HG03025 (cell line): ENCODE results near the gene CNPY4.

Source experiments
- ATAC-seq: cut with Tn5 transposase; IDR thresholded peaks from one replicate; pipeline ENCODE4 v1.9.1; 2021; ENCODE audit warnings: mild to moderate bottlenecking, moderate library complexity; ENCODE audit not compliant: unreplicated experiment, low FRiP score

The CNPY4 gene

GRCh38 chr7:100163006-100163531, 43.6 kb downstream of the CNPY4 start:
- ATAC-seq: no peak

DNA sequence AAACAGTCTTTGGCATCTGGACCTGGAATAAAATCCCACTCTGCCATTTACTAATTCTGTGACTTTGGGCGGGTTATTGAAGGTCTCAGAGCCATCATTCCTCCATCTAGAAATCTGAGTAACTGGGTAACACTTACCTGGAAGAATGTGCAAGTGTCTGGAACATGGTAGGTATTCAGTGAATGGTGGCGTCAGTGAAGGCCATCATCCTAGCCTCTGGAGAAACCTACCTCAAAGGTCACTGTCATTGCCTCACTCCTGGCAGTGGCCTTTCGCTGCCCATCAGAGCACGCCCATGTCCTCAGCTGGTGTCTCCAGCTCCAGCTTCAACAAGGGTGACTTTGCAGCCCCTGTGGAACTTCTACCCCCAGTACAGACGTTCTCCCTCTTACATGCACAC, 44.4 kb downstream of the CNPY4 start:
- ATAC-seq: no peak

GRCh38 chr7:100166317-100166940, 47.0 kb downstream of the CNPY4 start:
- no peak for ATAC-seq

- no peak for ATAC-seq
Measured at GRCh38 chr7:100166970-100167911, 47.8 kb downstream of the CNPY4 start.

GRCh38 chr7:100167912-100168323, 48.5 kb downstream of the CNPY4 start:
- ATAC-seq: no peak

DNA sequence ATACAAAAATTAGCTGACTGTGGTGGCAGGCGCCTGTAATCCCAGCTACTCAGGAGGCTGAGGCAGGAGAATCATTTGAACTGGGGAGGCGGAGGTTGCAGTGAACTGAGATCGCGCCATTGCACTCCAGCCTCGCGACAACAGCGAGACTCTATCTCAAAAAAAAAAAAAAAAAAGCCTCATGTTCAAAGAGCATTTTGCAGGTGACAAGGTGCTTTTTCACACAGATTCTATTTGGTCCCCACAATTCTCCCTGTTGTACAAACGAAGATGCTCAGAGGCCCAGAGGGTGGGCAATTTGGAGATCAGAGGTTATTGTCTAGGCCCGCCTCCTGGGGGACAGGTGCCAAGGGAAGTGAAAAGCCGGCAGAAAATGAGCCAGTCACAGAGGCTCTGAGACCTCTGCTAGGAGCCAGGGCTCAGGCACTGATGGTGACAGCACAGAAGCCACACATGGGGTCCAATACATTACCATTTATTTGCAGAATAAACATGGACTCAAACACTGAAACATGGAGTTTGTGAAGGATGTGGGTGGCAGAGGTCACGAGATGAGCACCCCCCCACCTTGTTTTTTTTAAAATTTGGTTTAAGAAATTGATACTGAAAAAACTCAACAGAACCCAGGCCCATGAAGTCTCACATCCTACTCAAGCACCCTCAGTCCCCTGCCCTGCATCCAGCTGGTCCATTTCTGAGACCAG, 49.9 kb downstream of the CNPY4 start:
- ATAC-seq: no peak

- no peak for ATAC-seq
Measured at GRCh38 chr7:100170101-100170897, 50.9 kb downstream of the CNPY4 start.

DNA sequence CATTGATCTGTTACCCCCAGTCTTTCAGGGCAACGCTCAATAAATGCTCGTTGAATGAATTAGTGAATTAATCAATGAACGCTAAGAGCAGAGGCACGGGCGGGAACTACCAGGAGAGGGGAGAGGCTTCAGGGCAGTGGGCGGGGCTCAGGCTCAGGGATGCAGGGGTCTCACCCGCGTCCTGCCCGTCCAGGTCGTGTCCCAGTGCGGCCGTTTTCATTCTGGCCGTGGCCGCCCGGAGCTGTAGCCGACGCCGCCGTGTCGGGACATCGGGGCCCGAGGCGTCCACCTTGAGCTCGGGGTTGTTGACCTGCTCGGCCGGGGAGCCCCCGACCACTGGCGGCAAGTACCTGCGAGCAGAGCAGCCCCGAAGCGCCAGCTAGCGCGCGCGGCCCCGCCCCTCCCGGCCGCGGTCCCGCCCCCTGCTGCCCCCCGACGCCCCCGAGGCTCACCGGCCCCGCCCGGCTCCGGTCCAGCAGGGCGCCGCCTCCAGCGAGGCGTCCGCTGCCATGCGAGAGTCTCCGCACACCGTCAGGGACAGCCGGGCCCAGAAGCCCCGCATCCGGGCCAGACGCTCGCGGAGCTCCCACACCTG, 51.8 kb downstream of the CNPY4 start:
- ATAC-seq: no peak

DNA sequence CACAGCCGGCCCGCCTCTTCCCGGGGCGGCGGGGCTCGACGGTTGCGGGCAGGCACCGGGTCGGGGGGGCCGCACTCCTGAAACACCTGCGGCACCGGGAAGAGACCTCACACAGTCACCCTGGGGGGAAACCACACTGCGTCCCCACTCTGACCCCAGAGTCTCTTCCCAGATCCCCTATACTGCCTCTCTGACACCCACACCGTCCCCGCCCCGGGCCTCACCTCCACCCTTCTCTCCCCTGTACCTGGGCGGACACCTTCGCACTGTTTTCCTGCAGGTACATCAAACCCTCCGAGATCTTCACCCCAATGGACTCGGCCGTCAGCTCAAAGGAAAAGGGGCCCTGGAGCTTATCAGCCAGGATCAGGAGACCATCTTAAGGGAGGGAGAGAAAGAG, 52.4 kb downstream of the CNPY4 start:
- ATAC-seq: no peak

DNA sequence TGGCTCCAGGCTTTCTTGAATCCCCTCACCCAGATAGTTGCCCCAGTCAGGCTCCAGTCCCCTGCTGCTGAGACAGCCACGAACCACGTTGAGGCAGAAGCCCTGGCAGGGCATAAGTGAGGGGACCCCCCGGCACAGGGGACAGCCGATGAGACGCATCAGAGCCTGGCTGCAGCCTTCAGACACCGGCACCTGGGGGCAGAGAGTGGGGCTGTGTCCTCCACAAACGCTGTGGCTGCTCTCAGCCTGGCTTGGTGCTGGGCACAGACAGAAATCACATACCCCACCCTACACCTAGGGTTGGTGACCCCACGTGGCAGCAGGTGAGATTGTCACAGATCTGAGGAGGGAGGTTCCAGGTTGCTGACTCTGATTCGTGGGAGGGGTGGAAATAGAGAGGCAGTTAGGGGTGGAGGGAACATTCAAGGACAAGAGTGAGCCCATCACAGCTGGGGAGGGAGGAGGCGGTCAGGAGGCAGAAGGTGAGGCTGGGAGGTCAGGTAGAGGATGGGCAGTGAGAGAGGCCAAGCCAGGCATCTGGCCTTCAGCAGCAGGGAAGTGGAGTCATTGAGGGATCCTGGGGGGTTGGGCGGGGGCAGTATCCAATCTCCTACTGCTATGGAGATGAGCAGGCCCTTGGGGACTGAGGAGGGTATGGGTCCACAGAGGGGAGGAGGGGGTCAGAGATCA, 54.5 kb downstream of the CNPY4 start:
- no peak for ATAC-seq

DNA sequence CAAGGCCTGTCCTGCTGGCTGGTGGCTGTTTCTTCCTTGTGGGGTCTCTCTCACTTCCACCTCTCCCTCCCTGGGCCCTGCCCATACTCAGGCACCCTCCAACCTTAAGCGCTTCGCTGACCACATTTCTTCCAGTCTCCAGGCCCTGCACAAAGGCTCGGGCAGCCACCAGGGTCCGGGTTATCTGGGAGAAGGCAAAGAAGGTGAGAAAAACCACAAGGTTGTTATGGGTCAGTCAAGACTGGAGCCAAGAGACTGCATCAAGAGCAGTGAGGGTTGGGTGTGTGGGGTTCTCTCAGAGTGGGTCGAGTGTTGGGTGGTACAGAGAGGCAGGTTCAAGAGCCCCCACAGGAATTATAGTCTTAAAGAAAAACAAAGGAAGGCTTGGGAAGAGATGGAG, 55.1 kb downstream of the CNPY4 start:
- no peak for ATAC-seq
